Chondrocyte (in vitro differentiated cells): ENCODE results near the gene RAB10. TPM values are rescaled to one million over a fixed set of nuclear protein-coding genes. Genes with fewer than 3 reads are reported as not detected.

ENCODE experiments used
- DNase-seq: peaks from one replicate; pipeline ENCODE4 v3.0.0; 2021; ENCODE audit warnings: mixed read lengths, low spot score
- H3K27ac Mint-ChIP-seq: one replicate; pipeline ENCODE4 v1.8.0; 2021; ENCODE audit warnings: mild to moderate bottlenecking, moderate library complexity, mixed read lengths; ENCODE audit not compliant: unreplicated experiment
- H3K27me3 Mint-ChIP-seq: 2 replicates; pipeline ENCODE4 v1.8.0; 2021; ENCODE audit warnings: low read depth, mixed read lengths
- H3K36me3 Mint-ChIP-seq: 2 replicates; pipeline ENCODE4 v1.8.0; 2021; ENCODE audit warnings: low read depth, mixed read lengths
- H3K4me1 Mint-ChIP-seq: 2 replicates; pipeline ENCODE4 v1.8.0; 2021; ENCODE audit warnings: low read depth, mild to moderate bottlenecking, mixed read lengths
- H3K4me3 Mint-ChIP-seq: one replicate; pipeline ENCODE4 v1.8.0; 2021; ENCODE audit warnings: mild to moderate bottlenecking, moderate library complexity, mixed read lengths; ENCODE audit not compliant: unreplicated experiment
- H3K9me3 Mint-ChIP-seq: 2 replicates; pipeline ENCODE4 v1.8.0; 2021; ENCODE audit warnings: low read depth, mixed read lengths
- total RNA-seq: library from RNA; stranded (reverse); gene quantifications from 3 replicates; pipeline ENCODE4 v1.2.1, GENCODE V29; 2021
- TF ChIP-seq, protein P1 (sequence below): fragments of 200-600 bp; sonication (generic); IDR thresholded peaks from 2 replicates; pipeline ENCODE4 v1.5.0; 2021; ENCODE audit warnings: antibody characterized with exemption, mild to moderate bottlenecking, moderate library complexity

RAB10 gene
- total RNA-seq, 1 donor from 2014 or later: 153 TPM

DNA sequence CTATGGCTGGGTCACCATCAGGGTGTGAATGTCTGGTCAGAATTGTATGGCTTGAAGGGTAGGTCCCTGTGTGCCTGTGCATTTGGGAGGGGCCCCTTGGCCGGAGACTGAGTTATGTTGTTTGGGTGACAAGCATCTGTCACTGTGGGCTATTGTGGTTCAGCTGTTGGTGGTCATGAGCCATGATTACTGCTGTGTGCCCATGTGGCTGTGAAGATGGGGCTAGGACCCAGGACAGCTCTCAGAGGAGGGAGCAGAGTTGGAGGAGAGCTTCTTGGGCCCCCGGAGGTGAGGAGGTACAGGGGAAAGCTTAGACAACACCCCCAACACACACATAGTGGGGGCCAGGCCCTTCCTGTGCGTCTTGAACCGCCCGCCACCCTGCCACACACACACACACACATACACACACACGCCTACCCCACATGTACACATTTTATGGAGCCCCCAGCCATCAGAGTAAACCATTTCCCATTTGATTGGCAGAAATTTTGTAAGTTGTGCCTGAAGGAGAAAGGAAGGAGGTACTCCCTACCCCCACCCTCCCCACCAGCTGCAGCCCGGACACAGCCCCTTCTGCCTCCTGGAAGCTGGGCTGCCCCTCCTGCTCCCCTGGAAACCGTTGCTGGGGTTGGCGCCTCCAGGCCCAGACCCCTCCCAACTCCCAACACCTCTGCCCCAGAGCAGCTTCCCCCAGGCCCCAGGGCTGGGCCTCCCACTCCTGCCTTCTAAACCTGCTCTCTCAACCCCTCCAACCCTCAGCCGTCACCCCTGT lies 141.0 kb downstream of the RAB10 start:
- H3K27me3 Mint-ChIP-seq: peaks cover 13% of the 10 kb centered on the region
- no peaks in the 10 kb centered on the region for H3K9me3 Mint-ChIP-seq
- peaks cover 12% of the 10 kb centered on the region for H3K4me1 Mint-ChIP-seq
- H3K36me3 Mint-ChIP-seq: no peaks in the 10 kb centered on the region
- TF ChIP-seq, protein P1, sequence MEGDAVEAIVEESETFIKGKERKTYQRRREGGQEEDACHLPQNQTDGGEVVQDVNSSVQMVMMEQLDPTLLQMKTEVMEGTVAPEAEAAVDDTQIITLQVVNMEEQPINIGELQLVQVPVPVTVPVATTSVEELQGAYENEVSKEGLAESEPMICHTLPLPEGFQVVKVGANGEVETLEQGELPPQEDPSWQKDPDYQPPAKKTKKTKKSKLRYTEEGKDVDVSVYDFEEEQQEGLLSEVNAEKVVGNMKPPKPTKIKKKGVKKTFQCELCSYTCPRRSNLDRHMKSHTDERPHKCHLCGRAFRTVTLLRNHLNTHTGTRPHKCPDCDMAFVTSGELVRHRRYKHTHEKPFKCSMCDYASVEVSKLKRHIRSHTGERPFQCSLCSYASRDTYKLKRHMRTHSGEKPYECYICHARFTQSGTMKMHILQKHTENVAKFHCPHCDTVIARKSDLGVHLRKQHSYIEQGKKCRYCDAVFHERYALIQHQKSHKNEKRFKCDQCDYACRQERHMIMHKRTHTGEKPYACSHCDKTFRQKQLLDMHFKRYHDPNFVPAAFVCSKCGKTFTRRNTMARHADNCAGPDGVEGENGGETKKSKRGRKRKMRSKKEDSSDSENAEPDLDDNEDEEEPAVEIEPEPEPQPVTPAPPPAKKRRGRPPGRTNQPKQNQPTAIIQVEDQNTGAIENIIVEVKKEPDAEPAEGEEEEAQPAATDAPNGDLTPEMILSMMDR: no peak
- H3K4me3 Mint-ChIP-seq: no peak overlapping the region
- peak; percentile 78 for DNase-seq
- no peak overlapping the region for H3K27ac Mint-ChIP-seq

DNA sequence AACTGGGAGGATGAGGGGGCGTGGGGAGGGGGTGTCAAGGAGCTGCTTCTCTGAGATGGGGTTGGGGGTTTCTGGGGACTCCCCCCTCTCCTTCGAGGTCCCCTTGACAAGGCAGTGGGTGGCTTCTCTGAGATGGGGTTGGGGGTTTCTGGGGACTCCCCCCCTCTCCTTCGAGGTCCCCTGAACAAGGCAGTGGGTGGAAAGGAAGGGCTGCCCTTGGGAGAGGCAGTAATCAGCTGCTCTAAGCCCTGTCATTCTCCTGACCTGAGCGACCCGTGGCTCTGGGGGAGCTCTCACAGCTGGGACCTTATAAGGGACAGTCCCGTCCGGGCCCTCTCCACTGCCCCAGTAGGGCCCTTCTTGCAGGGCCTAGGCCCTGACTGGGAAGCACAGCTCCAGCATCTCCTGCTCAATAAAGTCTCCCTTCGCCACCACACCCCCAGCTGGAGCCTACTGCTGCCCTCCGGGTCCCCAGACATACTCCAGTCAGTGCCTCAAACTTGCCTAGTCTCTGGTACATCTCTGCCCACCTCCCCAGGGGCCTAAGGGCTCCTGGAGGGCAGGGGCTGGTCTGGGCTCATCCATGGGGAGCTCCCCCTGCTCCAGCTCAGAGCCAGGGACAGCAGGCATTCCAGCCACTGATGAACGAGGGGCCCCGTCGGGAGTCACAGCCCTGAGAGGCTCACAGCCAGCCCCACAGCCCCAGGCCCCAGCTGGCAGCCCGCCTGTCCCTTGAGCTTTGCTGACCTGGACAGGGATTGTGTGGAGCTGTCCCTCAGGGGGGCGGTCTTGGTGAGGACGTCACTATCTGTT lies 141.8 kb downstream of the RAB10 start:
- Mint-ChIP-seq H3K9me3 (no peaks in the 10 kb centered on the region), H3K27ac (no peak overlapping the region), H3K4me1 (peaks cover 16% of the 10 kb centered on the region), H3K4me3 (no peak overlapping the region), H3K36me3 (no peaks in the 10 kb centered on the region), H3K27me3 (peaks cover 13% of the 10 kb centered on the region)
- DNase-seq: peak; percentile 82
- TF ChIP-seq, protein P1: no peak

DNA sequence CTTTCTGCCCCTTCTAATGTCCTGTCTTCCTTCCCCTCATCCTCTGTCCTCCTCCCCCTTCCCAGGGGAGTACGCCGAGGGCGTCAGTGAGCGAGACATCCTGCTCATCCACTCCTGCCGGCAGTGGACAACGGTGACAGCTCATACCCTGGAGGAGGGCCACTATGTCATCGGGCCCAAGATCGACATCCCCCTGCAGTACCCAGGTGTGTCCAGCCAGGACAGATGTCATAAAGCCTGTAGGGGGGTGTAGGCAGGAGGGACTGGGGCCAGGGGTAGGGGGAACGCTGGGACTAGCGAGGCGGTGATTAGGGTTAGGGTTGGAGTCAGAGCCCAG lies 142.4 kb downstream of the RAB10 start:
- peaks cover 16% of the 10 kb centered on the region for H3K4me1 Mint-ChIP-seq
- no peak overlapping the region for H3K4me3 Mint-ChIP-seq
- no peak for DNase-seq
- H3K27ac Mint-ChIP-seq: no peak overlapping the region
- no peaks in the 10 kb centered on the region for H3K36me3 Mint-ChIP-seq
- H3K27me3 Mint-ChIP-seq: peaks cover 13% of the 10 kb centered on the region
- H3K9me3 Mint-ChIP-seq: no peaks in the 10 kb centered on the region
- TF ChIP-seq, protein P1: no peak

DNA sequence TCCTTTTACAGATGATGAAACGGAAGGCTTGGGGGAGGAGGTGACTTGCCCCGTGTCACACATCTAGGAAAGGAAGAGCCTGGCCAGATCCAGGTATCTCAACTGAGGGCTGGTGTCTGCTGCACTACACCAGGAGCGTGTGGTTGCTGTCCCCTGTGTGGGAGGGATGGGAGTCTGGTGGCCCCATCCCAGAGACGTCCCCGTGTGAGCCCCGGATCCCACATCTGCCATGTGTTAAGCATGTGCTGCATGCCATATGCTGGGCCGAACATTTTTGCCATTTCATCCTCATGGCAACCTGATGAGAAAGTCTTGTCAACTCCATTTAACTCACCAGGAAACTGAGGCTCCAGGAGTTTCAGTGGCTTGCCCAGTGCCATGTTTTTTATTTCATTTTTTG lies 143.2 kb downstream of the RAB10 start:
- no peaks in the 10 kb centered on the region for H3K9me3 Mint-ChIP-seq
- DNase-seq: no peak
- H3K4me1 Mint-ChIP-seq: peaks cover 9% of the 10 kb centered on the region
- no peak overlapping the region for H3K4me3 Mint-ChIP-seq
- H3K27ac Mint-ChIP-seq: no peak overlapping the region
- H3K27me3 Mint-ChIP-seq: peaks cover 8% of the 10 kb centered on the region
- TF ChIP-seq, protein P1: no peak
- no peaks in the 10 kb centered on the region for H3K36me3 Mint-ChIP-seq

DNA sequence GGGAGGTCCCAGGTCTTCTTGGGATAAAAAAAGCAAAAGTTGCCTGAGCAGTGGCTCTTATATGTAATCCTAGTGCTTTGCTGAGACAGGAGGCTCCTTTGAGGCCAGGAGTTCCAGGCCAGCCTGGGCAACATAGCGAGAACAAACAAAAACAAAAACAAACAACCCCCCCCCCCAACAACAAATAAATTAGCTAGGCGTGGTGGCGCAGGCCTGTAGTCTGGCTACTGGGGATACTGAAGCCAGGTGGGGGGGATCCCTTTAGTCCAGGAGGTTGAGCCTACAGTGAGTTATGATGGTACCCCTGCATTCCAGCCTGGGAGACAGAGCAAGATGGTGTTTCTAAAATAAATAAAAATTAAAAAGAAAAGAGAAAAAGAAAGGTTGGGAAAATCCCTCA lies 144.4 kb downstream of the RAB10 start:
- TF ChIP-seq, protein P1: no peak
- H3K4me1 Mint-ChIP-seq: peaks cover 9% of the 10 kb centered on the region
- DNase-seq: no peak
- H3K27ac Mint-ChIP-seq: no peak overlapping the region
- no peak overlapping the region for H3K4me3 Mint-ChIP-seq
- no peaks in the 10 kb centered on the region for H3K36me3 Mint-ChIP-seq
- H3K27me3 Mint-ChIP-seq: peaks cover 8% of the 10 kb centered on the region
- no peaks in the 10 kb centered on the region for H3K9me3 Mint-ChIP-seq
